ENCODE measurements around the gene SLC2A11. TPM values are rescaled to one million over a fixed set of nuclear protein-coding genes. Genes with fewer than 3 reads are reported as not detected.

SLC2A11 gene
- total RNA-seq, 4 donors from 2014 or later, result 6.9 to 28.9 (median 13.4) TPM

GRCh38 chr22:23824476-23825245 lies 33.0 kb upstream of the SLC2A11 start:
- H3K27ac ChIP-seq, result no peak overlapping the region
- WGBS, 2 donors, result 90 to 93% methylated on average over 9 to 10 of the region's 13 CpGs
- TF ChIP-seq POLR2A (IDR thresholded peaks at IDR 0.05) (no peak), EP300 (IDR thresholded peaks at IDR 0.05) (no peak), CTCF (IDR thresholded peaks at IDR 0.05) (no peak)
- H3K4me3 ChIP-seq, result no peak overlapping the region
- peaks cover 0 to 13% (median 0%) of the 10 kb centered on the region in 4 donors for H3K4me1 ChIP-seq
- no peak for DNase-seq (ENCODE audit: low spot score in 2 of 2)
- no peaks in the 10 kb centered on the region for H3K27me3 ChIP-seq
- H3K36me3 ChIP-seq, result peaks cover 0 to 99% (median 12%) of the 10 kb centered on the region in 3 donors
- H3K9me3 ChIP-seq, result peaks cover 0 to 4% (median 0%) of the 10 kb centered on the region in 4 donors

- H3K27ac ChIP-seq, result no peak overlapping the region
- no peaks in the 10 kb centered on the region for H3K27me3 ChIP-seq
- H3K9me3 ChIP-seq, result peaks cover 0 to 4% (median 0%) of the 10 kb centered on the region in 4 donors
- H3K4me1 ChIP-seq, result peaks cover 0 to 13% (median 0%) of the 10 kb centered on the region in 4 donors
- whole genome bisulfite sequencing, 2 donors, result 96 to 99% methylated on average over 12 of the region's 12 CpGs
- peaks cover 0 to 97% (median 12%) of the 10 kb centered on the region in 3 donors for H3K36me3 ChIP-seq
- no peak for DNase-seq (ENCODE audit: low spot score in 2 of 2)
- no peak for TF ChIP-seq EP300 (IDR thresholded peaks at IDR 0.05)
- no peak for TF ChIP-seq CTCF (IDR thresholded peaks at IDR 0.05)
- no peak for TF ChIP-seq POLR2A (IDR thresholded peaks at IDR 0.05)
- H3K4me3 ChIP-seq, result no peak overlapping the region
Observed at GRCh38 chr22:23825246-23825905, 32.3 kb upstream of the SLC2A11 start.

- TF ChIP-seq POLR2A (IDR thresholded peaks at IDR 0.05) (no peak), EP300 (IDR thresholded peaks at IDR 0.05) (no peak), CTCF (IDR thresholded peaks at IDR 0.05) (no peak)
- no peak overlapping the region for H3K4me3 ChIP-seq
- H3K36me3 ChIP-seq, result peaks cover 0 to 95% (median 14%) of the 10 kb centered on the region in 3 donors
- peaks cover 0 to 14% (median 0%) of the 10 kb centered on the region in 4 donors for H3K4me1 ChIP-seq
- H3K27ac ChIP-seq, result peak overlapping the region in 1 of 4 donors; percentile 3
- no peak for DNase-seq (ENCODE audit: low spot score in 2 of 2)
- peaks cover 0 to 4% (median 0%) of the 10 kb centered on the region in 4 donors for H3K9me3 ChIP-seq
- WGBS, 2 donors, result 75 to 76% methylated on average over 13 to 15 of the region's 15 CpGs
- no peaks in the 10 kb centered on the region for H3K27me3 ChIP-seq
Observed at GRCh38 chr22:23826510-23827350, 30.9 kb upstream of the SLC2A11 start.

GRCh38 chr22:23827351-23827995 lies 30.2 kb upstream of the SLC2A11 start:
- Histone ChIP-seq H3K9me3 (peaks cover 0 to 4% (median 0%) of the 10 kb centered on the region in 4 donors), H3K27me3 (no peaks in the 10 kb centered on the region), H3K36me3 (peaks cover 0 to 95% (median 18%) of the 10 kb centered on the region in 3 donors), H3K27ac (no peak overlapping the region), H3K4me3 (no peak overlapping the region), H3K4me1 (peaks cover 0 to 21% (median 0%) of the 10 kb centered on the region in 4 donors)
- no peak for TF ChIP-seq POLR2A (IDR thresholded peaks at IDR 0.05)
- no peak for TF ChIP-seq CTCF (IDR thresholded peaks at IDR 0.05)
- TF ChIP-seq EP300 (IDR thresholded peaks at IDR 0.05), result no peak
- WGBS, 2 donors, result 74 to 86% methylated on average over 11 of the region's 11 CpGs
- DNase-seq (ENCODE audit: low spot score in 2 of 2), result no peak
